Astrocyte (in vitro differentiated cells and primary cell): ENCODE results near the gene COX19. TPM values are rescaled to one million over a fixed set of nuclear protein-coding genes. Genes with fewer than 3 reads are reported as not detected.

Experiments used
- DNase-seq: peaks from one replicate; pipeline ENCODE4 v3.0.0-alpha.2; 2010; ENCODE audit warnings: low read depth
- FAIRE-seq: peaks from 2 replicates; lab custom pipeline; 2011; peaks lifted over from hg19 to GRCh38; lab: Jason Lieb, UNC
- H2AFZ ChIP-seq: 2 replicates; pipeline ENCODE4 v1.6.0; 2012; ENCODE audit warnings: low read depth, low read length, inconsistent platforms
- H3K27ac ChIP-seq: 2 replicates; pipeline ENCODE4 v1.5.1; 2011; ENCODE audit warnings: low read depth, low read length, inconsistent platforms
- H3K27me3 ChIP-seq: 2 replicates; pipeline ENCODE4 v1.6.0; 2011; ENCODE audit warnings: low read length, inconsistent platforms; ENCODE audit not compliant: insufficient read depth
- H3K36me3 ChIP-seq: 2 replicates; pipeline ENCODE4 v1.5.1; 2011; ENCODE audit warnings: low read length, inconsistent platforms; ENCODE audit not compliant: insufficient read depth
- H3K4me1 ChIP-seq: 2 replicates; pipeline ENCODE4 v1.5.1; 2011; ENCODE audit warnings: low read length, inconsistent platforms; ENCODE audit not compliant: insufficient read depth
- H3K4me2 ChIP-seq: 2 replicates; pipeline ENCODE4 v1.6.0; 2012; ENCODE audit warnings: low read length, inconsistent platforms
- H3K4me3 ChIP-seq: 2 replicates; pipeline ENCODE4 v1.5.1; 2011; ENCODE audit warnings: low read depth, mild to moderate bottlenecking, low read length, inconsistent platforms; ENCODE audit not compliant: insufficient read depth
- H3K79me2 ChIP-seq: 2 replicates; pipeline ENCODE4 v1.6.0; 2012; ENCODE audit warnings: mild to moderate bottlenecking, low read length, inconsistent platforms; ENCODE audit not compliant: insufficient read depth
- H3K9ac ChIP-seq: 2 replicates; pipeline ENCODE4 v1.6.0; 2012; ENCODE audit warnings: mild to moderate bottlenecking, low read length, inconsistent platforms
- H3K9me3 ChIP-seq: 2 replicates; pipeline ENCODE4 v1.5.1; 2012; ENCODE audit warnings: low read depth, mild to moderate bottlenecking, low read length, inconsistent platforms; ENCODE audit not compliant: insufficient read depth
- H4K20me1 ChIP-seq: 2 replicates; pipeline ENCODE4 v1.6.0; 2012; ENCODE audit warnings: low read length, inconsistent platforms; ENCODE audit not compliant: insufficient read depth
- H3K27ac Mint-ChIP-seq: one replicate; pipeline ENCODE4 v1.8.0; 2021; ENCODE audit warnings: mild to moderate bottlenecking, mixed read lengths; ENCODE audit not compliant: unreplicated experiment
- H3K27me3 Mint-ChIP-seq: one replicate; pipeline ENCODE4 v1.8.0; 2021; ENCODE audit warnings: low read depth, mixed read lengths; ENCODE audit not compliant: unreplicated experiment
- H3K36me3 Mint-ChIP-seq: one replicate; pipeline ENCODE4 v1.8.0; 2021; ENCODE audit warnings: low read depth, mixed read lengths; ENCODE audit not compliant: unreplicated experiment
- H3K4me1 Mint-ChIP-seq: one replicate; pipeline ENCODE4 v1.8.0; 2021; ENCODE audit warnings: low read depth, mixed read lengths; ENCODE audit not compliant: unreplicated experiment
- H3K4me3 Mint-ChIP-seq: one replicate; pipeline ENCODE4 v1.8.0; 2021; ENCODE audit warnings: mild to moderate bottlenecking, moderate library complexity, mixed read lengths; ENCODE audit not compliant: unreplicated experiment
- H3K9me3 Mint-ChIP-seq: one replicate; pipeline ENCODE4 v1.8.0; 2021; ENCODE audit warnings: mild to moderate bottlenecking, mixed read lengths; ENCODE audit not compliant: unreplicated experiment
- CTCF ChIP-seq: IDR thresholded peaks from 2 replicates; pipeline ENCODE4 v1.5.1; 2011; ENCODE audit warnings: low read depth, mild to moderate bottlenecking, inconsistent platforms, low read length, moderate library complexity; ENCODE audit not compliant: insufficient read depth
- EZH2 ChIP-seq: IDR thresholded peaks from 2 replicates; pipeline ENCODE4 v1.6.1; 2012; ENCODE audit warnings: mild to moderate bottlenecking, low read length, inconsistent platforms; ENCODE audit not compliant: insufficient read depth
- total RNA-seq: library from RNA; stranded (reverse); gene quantifications from 2 replicates; pipeline ENCODE4 v1.2.1, GENCODE V29; 2021

Gene COX19
- total RNA-seq, 1 donor from 2014 or later, result 13.4 TPM

DNA sequence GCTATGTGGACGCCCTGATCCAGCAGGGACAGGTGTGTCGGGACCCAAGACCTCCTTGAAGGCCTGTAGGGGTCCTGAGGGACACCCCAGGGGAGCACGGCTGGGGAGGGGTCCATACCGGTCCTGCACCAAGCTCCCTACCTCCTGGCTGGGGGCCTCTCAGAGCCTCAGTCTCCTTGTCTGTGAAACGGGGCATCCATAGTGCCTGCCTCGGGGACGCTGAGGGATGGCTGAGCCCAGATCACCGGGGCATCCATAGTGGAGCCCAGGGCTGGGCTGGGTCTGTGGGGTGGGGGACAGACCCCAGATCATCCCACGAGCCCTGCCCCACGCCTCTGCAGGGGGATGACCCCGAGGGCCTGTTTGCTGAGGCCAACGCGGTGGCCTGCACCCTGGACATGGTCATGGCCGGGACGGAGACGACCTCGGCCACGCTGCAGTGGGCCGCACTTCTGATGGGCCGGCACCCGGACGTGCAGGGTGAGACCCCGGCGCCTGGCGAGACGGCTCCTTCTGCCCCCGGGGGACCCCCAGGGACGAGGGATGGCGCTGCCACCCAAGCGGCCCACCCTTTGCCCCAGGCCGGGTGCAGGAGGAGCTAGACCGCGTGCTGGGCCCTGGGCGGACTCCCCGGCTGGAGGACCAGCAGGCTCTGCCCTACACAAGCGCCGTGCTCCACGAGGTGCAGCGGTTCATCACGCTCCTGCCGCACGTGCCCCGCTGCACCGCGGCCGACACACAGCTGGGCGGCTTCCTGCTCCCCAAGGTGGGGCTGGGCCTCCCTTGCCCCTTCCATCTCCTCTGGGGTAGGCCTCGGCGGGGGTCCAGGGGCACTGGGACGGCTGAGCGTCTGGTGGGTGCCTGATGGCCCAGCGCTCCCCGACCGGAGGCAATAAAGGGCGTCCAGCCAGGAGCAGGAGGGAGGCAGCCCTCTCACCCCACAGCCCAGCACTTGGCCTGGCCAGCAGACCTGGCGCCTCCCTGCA lies 11.7 kb upstream of the COX19 start:
- Mint-ChIP-seq H3K9me3 (no peaks in the 10 kb centered on the region), H3K27me3 (no peaks in the 10 kb centered on the region), H3K27ac (no peak overlapping the region), H3K36me3 (no peaks in the 10 kb centered on the region), H3K4me3 (no peak overlapping the region), H3K4me1 (peaks cover 2% of the 10 kb centered on the region)
- Histone ChIP-seq H4K20me1 (no peaks in the 10 kb centered on the region), H3K9me3 (no peaks in the 10 kb centered on the region), H3K4me2 (no peak overlapping the region), H3K36me3 (no peaks in the 10 kb centered on the region), H3K27me3 (no peaks in the 10 kb centered on the region), H3K27ac (no peak overlapping the region), H2AFZ (no peak overlapping the region), H3K9ac (no peak overlapping the region), H3K4me3 (no peak overlapping the region), H3K4me1 (peaks cover 3% of the 10 kb centered on the region), H3K79me2 (no peaks in the 10 kb centered on the region)
- no peak for DNase-seq
- TF ChIP-seq CTCF, result no peak
- TF ChIP-seq EZH2, result no peak
- no peak for FAIRE-seq

DNA sequence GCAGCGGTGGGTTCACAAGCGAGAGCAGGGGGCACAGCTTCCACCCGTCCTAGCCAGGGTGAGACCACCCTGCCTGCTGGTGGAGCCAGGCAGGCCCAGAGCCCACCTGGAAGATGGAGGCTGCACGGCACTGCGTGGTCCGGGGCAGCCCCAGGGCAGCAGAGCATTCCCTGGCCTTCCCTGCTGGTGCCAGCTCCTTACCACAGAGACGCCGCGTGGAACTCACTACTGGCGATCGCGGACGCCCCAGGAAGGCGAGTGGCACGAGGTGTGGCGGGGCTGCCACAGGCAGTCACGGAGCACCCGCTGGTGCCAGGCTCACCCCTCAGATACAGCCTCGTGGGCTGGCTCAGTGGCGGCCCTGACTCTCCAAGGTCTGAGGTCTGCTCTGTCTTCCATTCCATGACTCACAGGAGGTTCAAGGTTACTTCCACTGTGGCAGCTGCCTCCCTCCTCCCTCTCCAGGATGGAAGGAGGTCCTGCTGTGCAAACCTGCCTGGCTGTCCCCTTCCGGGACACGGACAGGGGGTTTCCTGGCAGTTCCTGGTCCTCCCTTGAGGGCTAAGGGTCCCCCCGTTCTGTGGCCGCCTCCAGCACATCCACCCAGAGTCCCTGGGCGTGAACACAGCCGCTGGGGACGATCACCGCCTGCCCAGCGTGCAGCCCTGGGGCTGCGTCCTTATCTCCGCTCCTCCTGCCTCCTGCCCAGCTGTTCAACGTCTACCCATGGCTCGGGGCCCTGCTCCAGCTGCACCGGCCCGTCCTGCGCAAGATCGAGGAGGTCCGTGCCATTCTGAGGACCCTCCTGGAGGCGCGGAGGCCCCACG lies 10.8 kb upstream of the COX19 start:
- peaks cover 3% of the 10 kb centered on the region for H3K4me1 ChIP-seq
- no peak overlapping the region for H3K4me2 ChIP-seq
- no peaks in the 10 kb centered on the region for H3K36me3 ChIP-seq
- Mint-ChIP-seq H3K4me1 (peaks cover 2% of the 10 kb centered on the region), H3K9me3 (no peaks in the 10 kb centered on the region), H3K27ac (no peak overlapping the region), H3K27me3 (no peaks in the 10 kb centered on the region), H3K4me3 (no peak overlapping the region), H3K36me3 (no peaks in the 10 kb centered on the region)
- no peaks in the 10 kb centered on the region for H3K9me3 ChIP-seq
- no peaks in the 10 kb centered on the region for H4K20me1 ChIP-seq
- DNase-seq, result no peak
- no peak overlapping the region for H3K27ac ChIP-seq
- H3K9ac ChIP-seq, result no peak overlapping the region
- H3K4me3 ChIP-seq, result no peak overlapping the region
- H3K27me3 ChIP-seq, result no peaks in the 10 kb centered on the region
- no peaks in the 10 kb centered on the region for H3K79me2 ChIP-seq
- H2AFZ ChIP-seq, result no peak overlapping the region
- FAIRE-seq, result no peak
- TF ChIP-seq EZH2, result no peak
- TF ChIP-seq CTCF, result no peak
